Stimulated activated naive B cell treated with anti-CD40 and anti-IgM and Interleukin-4, amounts not matched to agents 10 μg/mL and 1 μg/mL and 100 μg/mL, for 72 hours (primary cell): Measurements from ENCODE around the gene KIF4A.

Source experiments
- ATAC-seq, 2 donors: fragments of 150-1000 bp; cut with Tn5 transposase; replicated peaks; 2 replicates each; pipeline ENCODE4 v1.10.0; 2021; ENCODE audit warnings: moderate library complexity in 1 of 2
- DNase-seq: peaks from one replicate; pipeline ENCODE4 v3.0.0; 2021
- H3K27ac Mint-ChIP-seq: one replicate; pipeline ENCODE4 v1.8.0; 2022; ENCODE audit warnings: mild to moderate bottlenecking, mixed read lengths
- H3K27me3 Mint-ChIP-seq, 2 donors: one replicate each; pipeline ENCODE4 v1.8.0; 2022; ENCODE audit warnings: mixed read lengths in 2 of 2
- H3K36me3 Mint-ChIP-seq, 2 donors: one replicate each; pipeline ENCODE4 v1.8.0; 2022; ENCODE audit warnings: mixed read lengths in 2 of 2, mild to moderate bottlenecking in 1 of 2
- H3K4me1 Mint-ChIP-seq, 2 donors: one replicate each; pipeline ENCODE4 v1.8.0; 2022; ENCODE audit warnings: mixed read lengths in 2 of 2, mild to moderate bottlenecking in 1 of 2
- H3K4me3 Mint-ChIP-seq, 2 donors: one replicate each; pipeline ENCODE4 v1.8.0; 2022; ENCODE audit warnings: mild to moderate bottlenecking in 2 of 2, mixed read lengths in 2 of 2, moderate library complexity in 1 of 2
- H3K9me3 Mint-ChIP-seq, 2 donors: one replicate each; pipeline ENCODE4 v1.8.0; 2022; ENCODE audit warnings: mixed read lengths in 2 of 2, mild to moderate bottlenecking in 1 of 2

Gene KIF4A

GRCh38 chrX:70432936-70433847, 143.3 kb downstream of the KIF4A start:
- H3K4me3 Mint-ChIP-seq = peak overlapping the region; percentile 89 to 95
- H3K36me3 Mint-ChIP-seq = no peaks in the 10 kb centered on the region
- ATAC-seq (no peak), DNase-seq (no peak)
- no peaks in the 10 kb centered on the region for H3K9me3 Mint-ChIP-seq
- H3K4me1 Mint-ChIP-seq = peaks cover 14 to 27% of the 10 kb centered on the region in 2 donors
- peaks cover 11 to 22% of the 10 kb centered on the region in 2 donors for H3K27me3 Mint-ChIP-seq
- peak overlapping the region; percentile 94 for H3K27ac Mint-ChIP-seq

GRCh38 chrX:70433848-70434351, 144.0 kb downstream of the KIF4A start:
- Mint-ChIP-seq H3K9me3 (no peaks in the 10 kb centered on the region), H3K4me1 (peaks cover 14 to 27% of the 10 kb centered on the region in 2 donors), H3K27me3 (peaks cover 11 to 24% of the 10 kb centered on the region in 2 donors), H3K36me3 (no peaks in the 10 kb centered on the region), H3K27ac (peak overlapping the region; percentile 94), H3K4me3 (peak overlapping the region; percentile 89 to 95)
- peak; percentile 62 for DNase-seq
- ATAC-seq = peak; percentile 60 to 79

- DNase-seq = peak; percentile 53
- Mint-ChIP-seq H3K4me3 (peak overlapping the region; percentile 89 to 95), H3K9me3 (no peaks in the 10 kb centered on the region), H3K4me1 (peaks cover 14 to 27% of the 10 kb centered on the region in 2 donors), H3K36me3 (no peaks in the 10 kb centered on the region), H3K27ac (peak overlapping the region; percentile 94), H3K27me3 (peaks cover 11 to 27% of the 10 kb centered on the region in 2 donors)
- peak; percentile 70 to 78 for ATAC-seq
Observed at GRCh38 chrX:70434352-70434866, 144.5 kb downstream of the KIF4A start.

- H3K4me1 Mint-ChIP-seq = peaks cover 14 to 23% of the 10 kb centered on the region in 2 donors
- ATAC-seq = peak in 1 of 2 donors; percentile 14
- no peak for DNase-seq
Observed at GRCh38 chrX:70434914-70435586, 145.1 kb downstream of the KIF4A start.

GRCh38 chrX:70436343-70436742, 146.4 kb downstream of the KIF4A start:
- ATAC-seq (no peak), DNase-seq (no peak)
- no peak overlapping the region for H3K27ac Mint-ChIP-seq
- H3K9me3 Mint-ChIP-seq = no peaks in the 10 kb centered on the region
- H3K27me3 Mint-ChIP-seq = peaks cover 26 to 34% of the 10 kb centered on the region in 2 donors
- H3K4me1 Mint-ChIP-seq = peaks cover 10 to 18% of the 10 kb centered on the region in 2 donors
- H3K4me3 Mint-ChIP-seq = no peak overlapping the region
- H3K36me3 Mint-ChIP-seq = no peaks in the 10 kb centered on the region

More at GRCh38 chrX:70434914-70435586, 145.1 kb downstream of the KIF4A start:
- peaks cover 13 to 28% of the 10 kb centered on the region in 2 donors for H3K27me3 Mint-ChIP-seq
- peak overlapping the region; percentile 89 to 95 for H3K4me3 Mint-ChIP-seq
- no peaks in the 10 kb centered on the region for H3K9me3 Mint-ChIP-seq
- no peaks in the 10 kb centered on the region for H3K36me3 Mint-ChIP-seq
- peak overlapping the region; percentile 86 for H3K27ac Mint-ChIP-seq

GRCh38 chrX:70437011-70437410, 147.1 kb downstream of the KIF4A start:
- Mint-ChIP-seq H3K27ac (no peak overlapping the region), H3K27me3 (peaks cover 33 to 36% of the 10 kb centered on the region in 2 donors), H3K9me3 (no peaks in the 10 kb centered on the region), H3K4me3 (no peak overlapping the region), H3K36me3 (no peaks in the 10 kb centered on the region), H3K4me1 (peaks cover 10 to 18% of the 10 kb centered on the region in 2 donors)
- DNase-seq (no peak), ATAC-seq (no peak)

- H3K36me3 Mint-ChIP-seq = no peaks in the 10 kb centered on the region
- ATAC-seq (no peak), DNase-seq (no peak)
- no peak overlapping the region for H3K27ac Mint-ChIP-seq
- H3K9me3 Mint-ChIP-seq = no peaks in the 10 kb centered on the region
- H3K4me1 Mint-ChIP-seq = peaks cover 10 to 18% of the 10 kb centered on the region in 2 donors
- H3K4me3 Mint-ChIP-seq = no peak overlapping the region
- peaks cover 39 to 40% of the 10 kb centered on the region in 2 donors for H3K27me3 Mint-ChIP-seq
Observed at GRCh38 chrX:70437921-70438665, 148.2 kb downstream of the KIF4A start.

GRCh38 chrX:70439016-70439415, 149.1 kb downstream of the KIF4A start:
- no peak for DNase-seq
- H3K27me3 Mint-ChIP-seq = peaks cover 39 to 40% of the 10 kb centered on the region in 2 donors
- no peak overlapping the region for H3K4me3 Mint-ChIP-seq
- no peak overlapping the region for H3K27ac Mint-ChIP-seq
- no peaks in the 10 kb centered on the region for H3K36me3 Mint-ChIP-seq
- peaks cover 8 to 10% of the 10 kb centered on the region in 2 donors for H3K4me1 Mint-ChIP-seq
- H3K9me3 Mint-ChIP-seq = no peaks in the 10 kb centered on the region
- ATAC-seq = no peak

GRCh38 chrX:70442224-70442623, 152.3 kb downstream of the KIF4A start:
- DNase-seq (no peak), ATAC-seq (no peak)
- H3K4me3 Mint-ChIP-seq = no peak overlapping the region
- H3K27ac Mint-ChIP-seq = no peak overlapping the region
- no peaks in the 10 kb centered on the region for H3K36me3 Mint-ChIP-seq
- peaks cover 41 to 54% of the 10 kb centered on the region in 2 donors for H3K27me3 Mint-ChIP-seq
- peaks cover 0 to 2% of the 10 kb centered on the region in 2 donors for H3K4me1 Mint-ChIP-seq
- no peaks in the 10 kb centered on the region for H3K9me3 Mint-ChIP-seq

GRCh38 chrX:70444326-70444945, 154.5 kb downstream of the KIF4A start, which contains the start of gene DLG3:
Gene DLG3 (plus strand): TSS chrX:70444835. CDS start chrX:70445202, 367 bp downstream.
- Mint-ChIP-seq H3K27me3 (peaks cover 25 to 44% of the 10 kb centered on the region in 2 donors), H3K27ac (no peak within 1 kb of the TSS), H3K4me1 (no peaks in the 10 kb centered on the region), H3K36me3 (no peaks in the 10 kb centered on the region), H3K9me3 (no peaks in the 10 kb centered on the region), H3K4me3 (peak within 1 kb of the TSS; percentile 49 to 73)
- DNase-seq (no peak), ATAC-seq (peak; percentile 53 to 61)

GRCh38 chrX:70444946-70445656, 155.2 kb downstream of the KIF4A start:
- Mint-ChIP-seq H3K36me3 (no peaks in the 10 kb centered on the region), H3K4me3 (peak overlapping the region in 1 of 2 donors; percentile 73), H3K27ac (no peak overlapping the region), H3K9me3 (no peaks in the 10 kb centered on the region), H3K27me3 (peaks cover 25 to 42% of the 10 kb centered on the region in 2 donors), H3K4me1 (no peaks in the 10 kb centered on the region)
- ATAC-seq (peak; percentile 21 to 48), DNase-seq (no peak)

GRCh38 chrX:70445951-70446350, 156.0 kb downstream of the KIF4A start:
- Mint-ChIP-seq H3K27me3 (peaks cover 20 to 33% of the 10 kb centered on the region in 2 donors), H3K4me1 (no peaks in the 10 kb centered on the region), H3K36me3 (no peaks in the 10 kb centered on the region), H3K4me3 (no peak overlapping the region), H3K27ac (no peak overlapping the region), H3K9me3 (no peaks in the 10 kb centered on the region)
- DNase-seq = no peak
- no peak for ATAC-seq
